GM19395 (cell line): ENCODE measurements around the gene PRKCD.
A peak's percentile ranks its signal among the peaks of the same experiment; 100 is the strongest.

Experiments
- ATAC-seq: cut with Tn5 transposase; IDR thresholded peaks from one replicate; pipeline ENCODE4 v1.9.1; 2021; ENCODE audit warnings: mild to moderate bottlenecking, moderate library complexity; ENCODE audit not compliant: unreplicated experiment

The PRKCD gene

DNA sequence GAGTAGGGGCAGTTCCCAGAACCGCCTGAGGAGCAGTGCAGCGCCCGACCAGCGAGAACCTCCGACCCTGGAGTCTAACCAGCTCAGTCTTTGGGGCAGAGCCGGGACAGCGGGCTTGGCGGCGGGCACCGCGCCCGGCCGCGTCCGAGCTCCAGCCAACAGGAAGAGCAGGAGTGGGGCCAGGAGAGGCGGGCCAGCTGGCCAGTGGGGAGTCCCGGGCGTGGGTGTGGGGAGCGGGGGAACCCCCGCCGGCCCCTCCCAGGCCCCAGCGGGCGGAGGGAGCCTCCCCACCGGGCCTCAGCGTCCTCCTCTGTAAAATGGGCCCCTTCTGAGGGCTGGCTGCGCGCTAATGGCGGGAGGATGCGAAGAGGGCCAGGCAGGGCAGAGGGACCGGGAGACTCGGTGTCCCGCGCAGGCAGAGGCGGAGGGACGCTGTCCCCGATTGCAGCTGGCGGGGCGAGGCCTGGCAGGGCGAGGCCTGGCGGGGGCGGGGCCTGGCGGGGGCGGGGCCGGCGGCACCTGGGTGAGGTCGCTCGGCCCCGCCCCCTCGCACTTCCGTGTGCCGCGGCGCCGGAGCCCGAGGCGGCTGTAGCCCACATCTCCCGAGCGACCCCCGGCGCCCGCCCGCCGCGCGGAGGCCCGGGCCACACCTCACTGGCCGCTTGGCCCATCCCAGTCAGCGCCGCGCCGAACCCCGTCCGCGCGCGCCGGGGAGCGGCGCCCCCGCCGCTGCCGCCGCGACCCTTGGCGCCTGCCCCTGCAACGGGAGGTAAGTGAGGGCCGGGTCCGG, at the start of gene PRKCD:
Gene PRKCD, plus strand, starts transcription at position 550 of the 790 bp plus-strand sequence. CDS start 17,214 bp downstream, outside the sequence.
- ATAC-seq = peak; percentile 50

DNA sequence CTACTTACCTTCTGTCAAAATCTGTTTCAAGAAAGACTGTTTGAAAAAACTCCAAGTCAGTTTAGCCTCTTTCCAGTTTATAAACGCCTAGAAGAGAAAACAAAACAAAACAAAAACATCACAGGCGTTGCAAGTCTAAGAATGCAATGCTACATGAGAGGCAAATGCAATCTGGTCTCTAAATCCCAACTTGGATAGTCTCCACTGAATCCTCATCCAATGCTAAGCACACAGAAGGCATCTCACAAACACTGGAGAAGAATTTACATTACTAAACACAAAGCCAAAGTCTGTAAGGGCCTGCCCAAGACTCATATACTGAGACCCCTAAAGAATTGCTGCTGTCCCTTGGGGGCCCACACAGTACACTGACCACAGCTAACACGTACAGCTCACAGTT, 49.2 kb upstream of the PRKCD start:
- no peak for ATAC-seq

DNA sequence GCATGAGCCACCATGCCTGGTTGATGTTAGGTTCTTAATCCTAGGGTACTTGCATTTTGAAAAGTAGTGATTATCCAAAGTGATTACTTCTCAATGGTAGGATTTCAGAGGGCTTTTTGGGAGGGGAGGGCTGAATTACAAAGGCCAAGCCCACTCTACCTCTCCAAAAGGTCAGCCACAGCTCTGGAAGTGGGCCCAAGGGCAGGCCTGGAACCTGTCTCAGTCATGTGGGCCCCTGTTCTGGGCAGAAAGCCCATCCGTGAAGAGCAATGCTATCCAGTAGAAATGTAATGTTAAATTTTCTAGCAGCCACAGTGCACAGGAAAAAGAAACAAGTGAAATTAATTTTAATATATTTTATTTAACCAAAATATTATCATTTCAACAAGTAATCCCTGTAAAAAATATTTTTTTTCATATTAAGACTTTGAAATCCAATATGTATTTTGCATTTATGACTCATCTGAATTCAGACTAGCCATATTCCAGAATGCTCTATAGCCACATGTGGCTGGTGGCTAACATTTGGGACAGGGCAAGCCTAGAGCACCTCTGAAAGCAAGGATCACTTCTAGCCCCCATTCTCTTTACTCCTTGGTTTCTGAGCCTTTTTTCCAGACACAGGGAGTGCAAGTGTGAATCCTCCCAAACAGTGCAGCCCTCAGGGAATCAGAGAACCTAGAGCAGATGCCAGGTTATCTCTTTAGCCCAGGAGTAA, 47.6 kb upstream of the PRKCD start:
- ATAC-seq = no peak

DNA sequence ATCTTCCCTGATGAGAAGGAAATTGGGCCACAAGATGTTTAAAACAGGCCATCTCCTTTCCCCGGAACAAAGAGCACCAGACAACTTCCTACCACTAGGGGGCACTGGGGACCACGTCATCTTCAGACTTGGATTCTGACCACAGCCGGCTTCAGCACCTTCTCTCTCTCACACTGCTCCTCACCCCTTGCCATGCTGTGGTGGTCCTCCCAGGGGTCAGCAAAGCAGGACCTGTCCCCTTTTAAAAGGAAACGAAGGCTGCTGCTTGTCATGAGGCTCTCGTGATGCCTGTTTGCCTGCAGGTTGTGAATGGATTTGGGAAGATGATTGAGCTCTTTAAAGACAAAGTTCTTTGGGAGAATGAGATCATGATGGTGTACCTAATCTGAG, 47.0 kb upstream of the PRKCD start:
- peak; percentile 81 for ATAC-seq

DNA sequence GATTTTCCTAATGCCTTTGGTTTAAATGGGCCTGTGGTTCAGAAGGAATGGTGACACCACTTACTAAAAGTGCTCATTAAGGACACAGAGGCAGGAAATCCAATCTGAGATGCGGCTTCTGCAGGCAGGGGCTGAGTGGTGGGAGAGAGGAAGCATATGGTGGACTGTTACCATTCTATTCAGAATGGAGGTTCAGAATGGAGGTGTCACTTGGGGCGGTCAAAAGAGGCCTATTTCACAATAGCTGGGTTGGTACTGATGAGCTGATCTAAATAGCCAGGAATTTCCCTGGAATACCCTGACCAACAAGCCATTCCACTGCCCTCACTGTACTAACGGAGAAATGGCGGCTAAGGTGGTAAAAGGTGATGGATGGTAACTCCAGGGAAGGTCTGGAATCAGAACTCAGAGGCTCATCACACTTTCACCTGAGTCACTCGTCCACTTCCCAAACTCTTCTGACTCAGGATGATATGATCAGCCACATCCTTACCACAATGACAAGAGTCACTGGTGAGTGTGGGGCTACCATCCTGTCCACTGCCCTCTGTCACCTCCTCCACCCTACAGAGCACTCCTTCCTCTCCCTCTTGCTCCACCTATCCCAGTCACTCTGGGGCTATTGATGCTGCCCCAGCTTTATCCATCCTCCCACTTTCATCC, 46.5 kb upstream of the PRKCD start:
- no peak for ATAC-seq

GRCh38 chr3:53116956-53117355, 44.1 kb upstream of the PRKCD start:
- ATAC-seq = no peak

- no peak for ATAC-seq
These were observed 40.7 kb upstream of the PRKCD start for GRCh38 chr3:53120336-53120735.

GRCh38 chr3:53122255-53122932, 38.6 kb upstream of the PRKCD start:
- no peak for ATAC-seq

- no peak for ATAC-seq
These were observed 38.1 kb upstream of the PRKCD start for GRCh38 chr3:53122933-53123305.

- ATAC-seq = no peak
These were observed 37.5 kb upstream of the PRKCD start for GRCh38 chr3:53123510-53123909.

GRCh38 chr3:53123953-53124352, 37.1 kb upstream of the PRKCD start:
- no peak for ATAC-seq

DNA sequence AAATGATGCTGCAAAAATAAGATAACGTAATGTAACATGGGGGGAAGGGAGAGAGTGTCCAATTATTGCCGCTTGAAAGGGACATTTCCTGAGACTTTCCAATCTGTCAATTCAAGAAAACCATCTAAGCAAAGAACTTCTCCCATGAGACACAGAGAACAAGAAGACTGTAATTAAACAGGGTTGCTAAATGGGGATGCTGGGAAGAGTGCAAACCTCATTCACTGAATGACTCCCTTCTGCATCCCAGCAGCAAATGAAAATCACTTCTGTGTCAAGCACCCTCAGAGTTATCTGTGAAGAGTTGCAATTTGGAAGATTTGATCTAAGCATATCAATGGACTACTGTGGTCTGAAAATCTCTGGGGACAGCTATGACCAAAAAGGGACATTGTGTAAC, 34.4 kb upstream of the PRKCD start:
- ATAC-seq = no peak

- no peak for ATAC-seq
These were observed 31.7 kb upstream of the PRKCD start for GRCh38 chr3:53129344-53129743.

GRCh38 chr3:53130179-53131061, 30.6 kb upstream of the PRKCD start, which contains the start of gene RFT1:
RFT1 (minus strand) TSS chr3:53130435; CDS start chr3:53130400, 35 bp downstream.
- peak; percentile 76 for ATAC-seq

DNA sequence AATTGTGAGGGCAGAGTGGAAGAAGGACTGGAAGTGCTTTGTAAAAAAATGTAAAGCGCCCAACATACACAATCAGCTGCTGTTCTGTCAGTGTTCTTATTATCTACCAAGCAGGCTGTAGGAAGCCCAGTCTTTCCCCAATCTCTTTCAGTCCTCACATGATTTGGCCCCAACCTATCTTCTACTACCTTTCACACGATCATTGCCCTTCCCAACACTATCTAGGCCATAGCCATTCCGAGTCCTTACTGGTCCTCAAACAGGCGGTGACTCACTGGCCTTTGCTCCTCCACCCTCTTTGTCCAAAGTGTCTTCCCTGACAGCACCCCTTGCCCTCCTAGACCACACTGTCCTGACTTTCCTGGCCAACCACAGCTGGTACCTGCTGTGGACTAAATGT, 29.9 kb upstream of the PRKCD start:
- no peak for ATAC-seq

DNA sequence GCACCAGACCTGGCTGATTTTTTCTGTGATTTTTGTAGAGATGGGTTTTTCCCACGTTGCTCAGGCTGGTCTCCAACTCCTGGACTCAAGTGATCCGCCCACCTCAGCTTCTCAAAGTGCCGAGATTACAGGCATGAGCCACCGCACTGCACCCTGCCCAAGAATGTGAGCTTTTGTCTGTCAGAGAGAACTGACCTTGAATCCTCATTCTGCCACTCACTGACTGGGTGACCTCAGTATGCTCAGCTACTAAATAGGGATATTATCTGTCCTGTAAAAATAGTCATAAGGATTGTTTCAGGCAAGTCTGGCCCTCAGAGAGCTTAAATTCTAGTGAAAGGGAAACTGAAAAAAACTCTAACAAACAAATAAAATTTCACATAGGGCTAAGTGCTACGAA, 28.7 kb upstream of the PRKCD start:
- ATAC-seq = no peak

GRCh38 chr3:53134631-53135232, 26.3 kb upstream of the PRKCD start:
- peak; percentile 51 for ATAC-seq

DNA sequence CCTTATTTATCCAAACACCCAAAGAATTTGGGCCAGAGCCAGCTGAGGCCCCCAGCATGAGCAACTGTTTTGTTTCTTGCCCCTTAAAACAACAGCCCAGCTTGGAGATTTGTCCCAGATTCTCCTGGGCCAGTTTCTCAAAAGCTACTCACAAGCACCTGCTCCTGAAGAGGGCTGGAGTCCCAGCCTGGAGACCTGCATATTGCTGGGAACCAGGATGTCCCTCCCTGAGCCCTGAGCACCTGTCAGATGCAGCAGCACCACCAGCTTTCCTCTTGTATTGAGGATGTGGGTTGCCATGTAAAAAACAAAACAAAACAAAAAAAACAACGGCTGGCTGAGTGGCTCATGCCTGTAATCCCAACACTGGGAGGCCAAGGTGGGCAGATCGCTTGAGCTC, 23.8 kb upstream of the PRKCD start:
- ATAC-seq = no peak

DNA sequence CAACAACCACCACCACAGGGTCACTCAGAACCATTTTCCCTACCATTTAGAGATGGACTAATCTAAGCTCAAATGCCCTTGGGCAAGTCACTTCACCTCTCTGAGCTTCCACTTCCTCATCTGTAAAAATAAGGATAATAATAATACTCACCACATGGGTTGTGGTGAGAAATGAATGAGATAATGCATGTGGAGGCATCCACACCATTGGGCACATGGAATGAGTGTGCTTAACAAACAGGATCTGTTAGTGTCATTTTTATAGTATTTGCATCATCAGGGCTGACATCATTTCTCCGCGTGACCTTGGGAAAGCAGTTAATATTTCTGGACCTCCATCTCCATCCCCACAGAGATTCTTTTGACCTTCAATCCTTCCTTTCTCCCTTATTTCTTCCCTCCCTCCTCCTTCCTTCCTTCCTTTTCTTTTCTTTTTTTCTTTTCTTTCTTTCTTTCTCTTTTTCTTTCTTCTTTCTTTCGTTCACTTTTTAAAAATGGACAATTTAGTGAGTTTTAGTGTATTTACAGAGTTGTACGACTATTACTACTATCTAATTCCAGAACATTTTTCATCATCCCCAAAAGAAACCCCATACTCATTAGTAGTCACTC, 23.1 kb upstream of the PRKCD start:
- ATAC-seq = no peak
